H9 (cell line): ENCODE results near the gene RAB11FIP4. TPM values are rescaled to one million over a fixed set of nuclear protein-coding genes. Genes with fewer than 3 reads are reported as not detected.

Source experiments
- DNase-seq: peaks from one replicate; pipeline ENCODE4 v3.0.0-alpha.2; 2017
- H2AFZ ChIP-seq: one replicate; pipeline ENCODE4 v1.6.1; 2013; ENCODE audit warnings: mild to moderate bottlenecking, low read length, control low read depth, moderate library complexity
- H2AK5ac ChIP-seq: 2 replicates; pipeline ENCODE4 v1.6.1; 2013; ENCODE audit warnings: low read length, control low read depth, mixed read lengths; ENCODE audit not compliant: insufficient read length
- H2BK120ac ChIP-seq: one replicate; pipeline ENCODE4 v1.6.1; 2013; ENCODE audit warnings: low read depth, mild to moderate bottlenecking, low read length, control low read depth, inconsistent platforms; ENCODE audit not compliant: poor library complexity, severe bottlenecking
- H2BK12ac ChIP-seq: 2 replicates; pipeline ENCODE4 v1.6.1; 2013; ENCODE audit warnings: low read length, control low read depth, mixed read lengths, low read depth; ENCODE audit not compliant: insufficient read length
- H2BK15ac ChIP-seq: 2 replicates; pipeline ENCODE4 v1.6.1; 2013; ENCODE audit warnings: low read depth, low read length, control low read depth
- H2BK20ac ChIP-seq: one replicate; pipeline ENCODE4 v1.6.1; 2013; ENCODE audit warnings: low read depth, mild to moderate bottlenecking, low read length, control low read depth, inconsistent platforms; ENCODE audit not compliant: poor library complexity, severe bottlenecking
- H2BK5ac ChIP-seq: 2 replicates; pipeline ENCODE4 v1.6.1; 2013; ENCODE audit warnings: low read length, control low read depth, mixed read lengths; ENCODE audit not compliant: insufficient read length
- H3K14ac ChIP-seq: 2 replicates; pipeline ENCODE4 v1.6.1; 2013; ENCODE audit warnings: low read length, control low read depth; ENCODE audit not compliant: insufficient read depth
- H3K18ac ChIP-seq: 2 replicates; pipeline ENCODE4 v1.6.1; 2013; ENCODE audit warnings: low read depth, mild to moderate bottlenecking, mixed read lengths, low read length, control low read depth; ENCODE audit not compliant: insufficient read length
- H3K23ac ChIP-seq: 2 replicates; pipeline ENCODE4 v1.6.1; 2013; ENCODE audit warnings: low read length, control low read depth, mixed read lengths, low read depth; ENCODE audit not compliant: insufficient read length
- H3K23me2 ChIP-seq: 2 replicates; pipeline ENCODE4 v1.6.1; 2013; ENCODE audit warnings: low read depth, mild to moderate bottlenecking, mixed read lengths, low read length, control low read depth; ENCODE audit not compliant: insufficient read length, poor library complexity, severe bottlenecking
- H3K27ac ChIP-seq: 2 replicates; pipeline ENCODE4 v1.5.1; 2013; ENCODE audit warnings: low read length, control low read depth, mixed read lengths, low read depth; ENCODE audit not compliant: insufficient read length
- H3K27me3 ChIP-seq: 2 replicates; pipeline ENCODE4 v1.6.1; 2013; ENCODE audit warnings: low read length, control low read depth, inconsistent platforms; ENCODE audit not compliant: insufficient read depth
- H3K4ac ChIP-seq: 2 replicates; pipeline ENCODE4 v1.6.1; 2013; ENCODE audit warnings: low read depth, mild to moderate bottlenecking, control low read depth, inconsistent platforms, low read length, moderate library complexity
- H3K4me1 ChIP-seq: 2 replicates; pipeline ENCODE4 v1.6.1; 2013; ENCODE audit warnings: low read length, control low read depth, inconsistent platforms; ENCODE audit not compliant: insufficient read depth
- H3K4me2 ChIP-seq: 2 replicates; pipeline ENCODE4 v1.6.1; 2013; ENCODE audit warnings: low read length, control low read depth, mixed read lengths; ENCODE audit not compliant: insufficient read length, insufficient read depth
- H3K56ac ChIP-seq: 2 replicates; pipeline ENCODE4 v1.6.1; 2013; ENCODE audit warnings: low read depth, mild to moderate bottlenecking, mixed read lengths, low read length, control low read depth; ENCODE audit not compliant: insufficient read length
- H3K79me1 ChIP-seq: 2 replicates; pipeline ENCODE4 v1.6.1; 2013; ENCODE audit warnings: low read depth, mild to moderate bottlenecking, moderate library complexity, low read length, control low read depth, inconsistent platforms; ENCODE audit not compliant: insufficient read depth, poor library complexity, severe bottlenecking
- H3K79me2 ChIP-seq: 2 replicates; pipeline ENCODE4 v1.6.1; 2013; ENCODE audit warnings: low read length, control low read depth, inconsistent platforms; ENCODE audit not compliant: insufficient read depth
- H3K9ac ChIP-seq: 2 replicates; pipeline ENCODE4 v1.6.1; 2013; ENCODE audit warnings: low read length, control low read depth, mixed read lengths; ENCODE audit not compliant: insufficient read length; ENCODE audit errors: extremely low read depth
- H3K9me3 ChIP-seq: one replicate; pipeline ENCODE4 v1.6.1; 2013; ENCODE audit warnings: low read depth, low read length, inconsistent platforms; ENCODE audit not compliant: control insufficient read depth
- H3T11ph ChIP-seq: one replicate; pipeline ENCODE4 v1.6.1; 2013; ENCODE audit warnings: mild to moderate bottlenecking, low read length, control low read depth, inconsistent platforms
- H4K20me1 ChIP-seq: one replicate; pipeline ENCODE4 v1.6.1; 2013; ENCODE audit not compliant: control insufficient read depth, insufficient read length, insufficient read depth
- H4K5ac ChIP-seq: 2 replicates; pipeline ENCODE4 v1.6.1; 2013; ENCODE audit warnings: low read depth, mild to moderate bottlenecking, mixed read lengths, low read length, control low read depth; ENCODE audit not compliant: insufficient read length
- H4K8ac ChIP-seq: replicated peaks from 2 replicates; pipeline ENCODE4 v1.6.1; 2013; ENCODE audit warnings: low read length, control low read depth, mixed read lengths, low read depth; ENCODE audit not compliant: insufficient read length
- H4K91ac ChIP-seq: 2 replicates; pipeline ENCODE4 v1.6.1; 2013; ENCODE audit warnings: low read depth, mild to moderate bottlenecking, moderate library complexity, mixed read lengths, low read length, control low read depth; ENCODE audit not compliant: insufficient read length
- H3K27ac Mint-ChIP-seq, 3 experiments: 2 replicates in 2 of 3; 3 replicates in 1 of 3; pipeline ENCODE4 v1.8.0; 2020 to 2021; ENCODE audit warnings: mixed read lengths in 3 of 3, mild to moderate bottlenecking in 1 of 3, moderate library complexity in 1 of 3
- H3K27me3 Mint-ChIP-seq: 2 replicates; pipeline ENCODE4 v1.8.0; 2021; ENCODE audit warnings: low read depth, mild to moderate bottlenecking, moderate library complexity, mixed read lengths
- H3K36me3 Mint-ChIP-seq, 3 experiments: 2 replicates in 2 of 3; 3 replicates in 1 of 3; pipeline ENCODE4 v1.8.0; 2020 to 2021; ENCODE audit warnings: low read depth in 3 of 3, mixed read lengths in 3 of 3; ENCODE audit not compliant: insufficient read depth in 1 of 3
- H3K4me1 Mint-ChIP-seq, 2 experiments: 2 replicates each; pipeline ENCODE4 v1.8.0; 2020; ENCODE audit warnings: mixed read lengths in 2 of 2
- H3K4me3 Mint-ChIP-seq, 2 experiments: 2 replicates in 1 of 2; 3 replicates in 1 of 2; pipeline ENCODE4 v1.8.0; 2020 to 2021; ENCODE audit warnings: mild to moderate bottlenecking in 2 of 2, mixed read lengths in 2 of 2, moderate library complexity in 1 of 2
- H3K9me3 Mint-ChIP-seq, 2 experiments: 2 replicates in 1 of 2; 3 replicates in 1 of 2; pipeline ENCODE4 v1.8.0; 2020; ENCODE audit warnings: mild to moderate bottlenecking in 2 of 2, mixed read lengths in 2 of 2, moderate library complexity in 1 of 2
- WGBS: extraction: QIAGEN DNeasy Blood & Tissue Kit; methylation state at CpG from one replicate; pipeline ENCODE4 v1.1.7; 2013; ENCODE audit warnings: missing lambda C conversion rate, low lambda C conversion rate, mixed read lengths; ENCODE audit not compliant: insufficient read length; ENCODE audit errors: extremely low coverage; 5-methylcytosine and 5-hydroxymethylcytosine counted together
- total RNA-seq: library from RNA; stranded (reverse); gene quantifications from 2 replicates; pipeline ENCODE4 v1.2.1, GENCODE V29; 2021
- TF ChIP-seq, protein P1 (sequence below): fragments of 200-600 bp; sonication (generic); conservative IDR thresholded peaks from 3 replicates; pipeline ENCODE4 v1.8.0; 2021; ENCODE audit warnings: antibody characterized with exemption, mild to moderate bottlenecking

Gene RAB11FIP4
- total RNA-seq, 1 experiment from 2014 or later, result 25.7 TPM

DNA sequence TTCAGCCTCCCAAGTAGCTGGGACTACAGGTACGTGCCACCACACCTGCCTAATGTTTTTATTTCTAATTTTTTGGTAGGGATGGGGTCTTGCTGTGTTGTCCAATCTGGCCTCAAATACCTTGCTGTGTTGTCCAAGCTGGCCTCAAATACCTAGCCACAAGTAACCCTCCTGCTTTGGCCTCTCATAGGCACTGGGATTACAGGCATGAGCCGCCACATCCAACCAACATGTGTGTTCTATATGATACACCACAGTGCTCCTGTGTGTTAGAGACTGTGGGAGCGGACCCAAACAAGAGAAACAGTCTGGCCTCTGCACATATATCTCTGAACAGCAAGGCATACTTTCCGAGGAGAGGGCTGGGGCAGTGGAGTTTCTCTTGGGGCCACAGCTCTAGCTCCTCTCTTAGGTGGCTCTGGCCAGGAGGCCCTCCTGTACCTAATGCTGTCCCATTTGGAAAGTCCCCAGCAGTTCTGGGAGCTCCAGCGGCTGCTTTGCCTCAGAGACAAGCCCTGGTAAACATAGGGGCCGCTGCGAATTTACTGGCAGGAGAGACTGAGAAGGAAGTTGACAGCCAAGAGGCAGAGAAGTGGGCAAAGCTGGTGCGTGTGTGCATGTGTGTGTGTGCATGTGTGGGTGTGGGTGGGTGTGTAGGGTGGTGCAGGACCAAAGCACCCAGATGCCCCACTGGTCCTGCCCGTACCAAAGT is 95.0 kb downstream of the RAB11FIP4 start:
- Histone ChIP-seq H4K91ac (no peak overlapping the region), H3K4me2 (peak overlapping the region; percentile 25), H3K9ac (no peak overlapping the region), H4K8ac (no peak overlapping the region), H3K23ac (no peak overlapping the region), H3K56ac (no peak overlapping the region), H3K9me3 (no peaks in the 10 kb centered on the region), H3K27ac (no peak overlapping the region), H3K4me1 (peaks cover 9% of the 10 kb centered on the region; the same call in 1 of the 2 replicates), H4K20me1 (no peaks in the 10 kb centered on the region), H2BK12ac (no peak overlapping the region), H3K27me3 (no peaks in the 10 kb centered on the region; the same call in 1 of the 2 replicates), H2BK15ac (no peak overlapping the region), H3K23me2 (peaks cover 11% of the 10 kb centered on the region), H2BK20ac (no peak overlapping the region), H3K79me1 (peaks cover 3% of the 10 kb centered on the region), H3K4ac (no peak overlapping the region), H2AK5ac (no peak overlapping the region), H3K18ac (no peak overlapping the region), H4K5ac (no peak overlapping the region), H3T11ph (no peak overlapping the region), H3K14ac (no peak overlapping the region), H3K79me2 (peaks cover 3% of the 10 kb centered on the region; the same call in 1 of the 2 replicates), H2BK5ac (no peak overlapping the region), H2AFZ (no peak overlapping the region), H2BK120ac (no peak overlapping the region)
- Mint-ChIP-seq H3K27me3 (peaks cover 4% of the 10 kb centered on the region; the same call in 1 of the 2 replicates), H3K4me3 (peak overlapping the region; percentile 77 to 87; a peak in 4 of 5 replicates), H3K9me3 (no peaks in the 10 kb centered on the region; a peak in 2 of 5 replicates), H3K36me3 (peaks cover 0 to 7% (median 3%) of the 10 kb centered on the region in 3 experiments; a peak in 4 of 7 replicates), H3K27ac (peak overlapping the region in 2 of 3 experiments; percentile 67 to 95; a peak in 2 of 7 replicates), H3K4me1 (peaks cover 38 to 49% of the 10 kb centered on the region in 2 experiments)
- WGBS, result no CpG with 5 or more reads among the region's 9 CpGs
- TF ChIP-seq, protein P1, sequence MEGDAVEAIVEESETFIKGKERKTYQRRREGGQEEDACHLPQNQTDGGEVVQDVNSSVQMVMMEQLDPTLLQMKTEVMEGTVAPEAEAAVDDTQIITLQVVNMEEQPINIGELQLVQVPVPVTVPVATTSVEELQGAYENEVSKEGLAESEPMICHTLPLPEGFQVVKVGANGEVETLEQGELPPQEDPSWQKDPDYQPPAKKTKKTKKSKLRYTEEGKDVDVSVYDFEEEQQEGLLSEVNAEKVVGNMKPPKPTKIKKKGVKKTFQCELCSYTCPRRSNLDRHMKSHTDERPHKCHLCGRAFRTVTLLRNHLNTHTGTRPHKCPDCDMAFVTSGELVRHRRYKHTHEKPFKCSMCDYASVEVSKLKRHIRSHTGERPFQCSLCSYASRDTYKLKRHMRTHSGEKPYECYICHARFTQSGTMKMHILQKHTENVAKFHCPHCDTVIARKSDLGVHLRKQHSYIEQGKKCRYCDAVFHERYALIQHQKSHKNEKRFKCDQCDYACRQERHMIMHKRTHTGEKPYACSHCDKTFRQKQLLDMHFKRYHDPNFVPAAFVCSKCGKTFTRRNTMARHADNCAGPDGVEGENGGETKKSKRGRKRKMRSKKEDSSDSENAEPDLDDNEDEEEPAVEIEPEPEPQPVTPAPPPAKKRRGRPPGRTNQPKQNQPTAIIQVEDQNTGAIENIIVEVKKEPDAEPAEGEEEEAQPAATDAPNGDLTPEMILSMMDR, result no peak
- DNase-seq, result no peak
